H1 (cell line): ENCODE results near the gene PRKAR2A.

Source experiments
- EP300 ChIP-seq, 2 experiments: IDR thresholded peaks; 1 replicate in 1 of 2; 2 replicates in 1 of 2; pipeline ENCODE4 v1.6.1; 2011 to 2012; ENCODE audit warnings: low read depth in 2 of 2, low read length in 2 of 2, mild to moderate bottlenecking in 2 of 2, borderline replicate concordance in 1 of 2, inconsistent platforms in 1 of 2, moderate library complexity in 1 of 2
- SP1 ChIP-seq: IDR thresholded peaks from 2 replicates; pipeline ENCODE4 v1.6.1; 2011; ENCODE audit warnings: low read depth, low read length
- TF ChIP-seq, protein P1 (sequence below), 3 experiments: IDR thresholded peaks; 1 replicate in 2 of 3; 2 replicates in 1 of 3; pipeline versions ENCODE4 v1.5.1 to v1.6.1; 2011; ENCODE audit warnings: low read length in 3 of 3, mild to moderate bottlenecking in 3 of 3, inconsistent platforms in 2 of 3, low read depth in 1 of 3, moderate library complexity in 1 of 3; ENCODE audit not compliant: insufficient read depth in 1 of 3; ENCODE audit errors: control extremely low read depth in 1 of 3

DNA sequence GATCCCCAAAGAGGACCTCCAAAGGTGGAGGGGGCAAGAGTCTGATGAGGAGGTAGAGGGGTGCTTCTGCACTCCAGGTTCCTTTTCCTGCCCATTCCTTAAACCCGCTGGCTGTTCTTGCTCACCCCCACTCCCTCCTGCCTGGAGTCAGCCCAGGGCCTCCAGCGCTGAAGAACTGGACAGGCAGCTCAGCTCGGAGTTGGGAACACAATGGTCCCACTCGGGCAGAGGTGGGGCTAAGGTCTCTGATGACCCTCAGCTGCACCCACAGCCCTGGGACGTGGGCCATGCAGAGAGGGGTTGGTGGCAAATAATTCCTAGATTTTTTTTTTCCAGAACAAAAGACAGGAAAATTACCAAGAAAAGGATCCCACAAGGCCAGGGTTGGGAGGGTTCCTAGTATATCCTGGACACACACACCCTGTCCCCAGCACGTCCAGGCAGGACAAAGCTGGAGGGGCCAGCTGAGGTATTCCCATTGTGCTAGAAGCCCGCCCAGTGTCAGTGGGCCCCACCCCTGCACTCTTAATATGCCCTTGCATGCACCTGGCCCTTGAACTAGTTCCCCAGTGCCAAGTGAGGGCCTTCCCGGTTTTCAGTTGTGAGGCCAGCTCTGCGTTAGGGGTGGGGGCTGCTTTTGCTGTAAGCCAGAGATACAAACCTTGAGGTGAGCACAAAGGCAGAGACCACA, 108.6 kb downstream of the PRKAR2A start:
- TF ChIP-seq, protein P1, sequence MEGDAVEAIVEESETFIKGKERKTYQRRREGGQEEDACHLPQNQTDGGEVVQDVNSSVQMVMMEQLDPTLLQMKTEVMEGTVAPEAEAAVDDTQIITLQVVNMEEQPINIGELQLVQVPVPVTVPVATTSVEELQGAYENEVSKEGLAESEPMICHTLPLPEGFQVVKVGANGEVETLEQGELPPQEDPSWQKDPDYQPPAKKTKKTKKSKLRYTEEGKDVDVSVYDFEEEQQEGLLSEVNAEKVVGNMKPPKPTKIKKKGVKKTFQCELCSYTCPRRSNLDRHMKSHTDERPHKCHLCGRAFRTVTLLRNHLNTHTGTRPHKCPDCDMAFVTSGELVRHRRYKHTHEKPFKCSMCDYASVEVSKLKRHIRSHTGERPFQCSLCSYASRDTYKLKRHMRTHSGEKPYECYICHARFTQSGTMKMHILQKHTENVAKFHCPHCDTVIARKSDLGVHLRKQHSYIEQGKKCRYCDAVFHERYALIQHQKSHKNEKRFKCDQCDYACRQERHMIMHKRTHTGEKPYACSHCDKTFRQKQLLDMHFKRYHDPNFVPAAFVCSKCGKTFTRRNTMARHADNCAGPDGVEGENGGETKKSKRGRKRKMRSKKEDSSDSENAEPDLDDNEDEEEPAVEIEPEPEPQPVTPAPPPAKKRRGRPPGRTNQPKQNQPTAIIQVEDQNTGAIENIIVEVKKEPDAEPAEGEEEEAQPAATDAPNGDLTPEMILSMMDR (IDR thresholded peaks at IDR 0.05; ENCODE audit: control extremely low read depth in 1 of 3, insufficient read depth in 1 of 3, low read depth in 1 of 3, low read length in 3 of 3) = no peak
- no peak for TF ChIP-seq EP300 (IDR thresholded peaks at IDR 0.05; ENCODE audit: borderline replicate concordance in 1 of 2, low read depth in 2 of 2, low read length in 2 of 2)
- no peak for TF ChIP-seq SP1
